ENCODE measurements around the gene IRF1.

IRF1 gene

GRCh38 chr5:132500931-132501628 lies 10.5 kb upstream of the IRF1 start:
- DNase-seq, result peak in 9 of 14 donors; percentile 32 to 67 (median 38)

GRCh38 chr5:132500244-132500930 lies 9.8 kb upstream of the IRF1 start:
- DNase-seq, result no peak

- no peak for DNase-seq
These were observed 9.1 kb upstream of the IRF1 start for GRCh38 chr5:132499440-132500243.

GRCh38 chr5:132498686-132499271 lies 8.2 kb upstream of the IRF1 start:
- no peak for DNase-seq

GRCh38 chr5:132498152-132498551 lies 7.6 kb upstream of the IRF1 start:
- peak in 2 of 14 donors; percentile 28 to 74 for DNase-seq

- DNase-seq, result peak in 1 of 14 donors; percentile 57
These were observed 7.0 kb upstream of the IRF1 start for GRCh38 chr5:132497488-132497997.

GRCh38 chr5:132496631-132497487 lies 6.3 kb upstream of the IRF1 start:
- DNase-seq, result peak in 12 of 14 donors; percentile 37 to 95 (median 64)

GRCh38 chr5:132496191-132496630 lies 5.6 kb upstream of the IRF1 start:
- peak in 12 of 14 donors; percentile 58 to 94 (median 80) for DNase-seq

GRCh38 chr5:132495667-132496190 lies 5.2 kb upstream of the IRF1 start:
- peak in 12 of 14 donors; percentile 60 to 94 (median 80) for DNase-seq

GRCh38 chr5:132493821-132494220 lies 3.2 kb upstream of the IRF1 start:
- DNase-seq, result no peak

GRCh38 chr5:132493241-132493640 lies 2.7 kb upstream of the IRF1 start:
- no peak for DNase-seq

GRCh38 chr5:132492386-132493125 lies 2.0 kb upstream of the IRF1 start:
- DNase-seq, result no peak

- peak in 1 of 14 donors; percentile 43 for DNase-seq
These were observed 1.1 kb upstream of the IRF1 start for GRCh38 chr5:132491368-132492364.

GRCh38 chr5:132489871-132490483 lies 596 bp downstream of the IRF1 start:
- peak in 5 of 14 donors; percentile 29 to 74 (median 65) for DNase-seq

- no peak for DNase-seq
These were observed 1.4 kb downstream of the IRF1 start for GRCh38 chr5:132489051-132489770.

- DNase-seq, result no peak
These were observed 2.0 kb downstream of the IRF1 start for GRCh38 chr5:132488590-132488989.

- DNase-seq, result no peak
These were observed 2.6 kb downstream of the IRF1 start for GRCh38 chr5:132487841-132488555.

Measured in C1 segment of cervical spinal cord (tissue), 14 donors.